H1 (cell line): ENCODE results near the gene ZFAND6. TPM values are rescaled to one million over a fixed set of nuclear protein-coding genes. Genes with fewer than 3 reads are reported as not detected.

Experiments
- ATF3 ChIP-seq: IDR thresholded peaks from 2 replicates; pipeline ENCODE4 v1.6.1; 2011; ENCODE audit warnings: low read depth, mild to moderate bottlenecking, low read length; ENCODE audit not compliant: insufficient read depth
- BRCA1 ChIP-seq: IDR thresholded peaks from 2 replicates; pipeline ENCODE4 v1.6.1; 2012; ENCODE audit warnings: low read depth, low read length, improper control_type of control experiment
- CHD7 ChIP-seq: fragments of 300-600 bp; sonication (generic); IDR thresholded peaks from 2 replicates; pipeline ENCODE4 v1.7.1; 2012; ENCODE audit warnings: low read length, moderate library complexity, mild to moderate bottlenecking, inconsistent platforms; ENCODE audit not compliant: insufficient replicate concordance
- EZH2 ChIP-seq: fragments of 200-600 bp; sonication (generic); IDR thresholded peaks from 2 replicates; pipeline ENCODE4 v1.7.1; 2012; ENCODE audit warnings: low read depth, mild to moderate bottlenecking, moderate library complexity, low read length, inconsistent platforms; ENCODE audit not compliant: severe bottlenecking
- GABPA ChIP-seq: IDR thresholded peaks from 2 replicates; pipeline ENCODE4 v1.6.1; 2011; ENCODE audit warnings: mild to moderate bottlenecking, low read length, moderate library complexity, borderline replicate concordance; ENCODE audit not compliant: insufficient read depth
- KDM4A ChIP-seq: IDR thresholded peaks from one replicate; pipeline ENCODE4 v1.7.1; 2012; ENCODE audit warnings: low read depth, mild to moderate bottlenecking, moderate library complexity, low read length, inconsistent platforms; ENCODE audit not compliant: severe bottlenecking
- RAD21 ChIP-seq, 2 experiments: IDR thresholded peaks in 1 of 2; conservative IDR thresholded peaks in 1 of 2; 2 replicates each; pipeline ENCODE4 v1.6.1; 2011; ENCODE audit warnings: low read depth in 2 of 2, low read length in 2 of 2, improper control_type of control experiment in 1 of 2, inconsistent platforms in 1 of 2, mild to moderate bottlenecking in 1 of 2, moderate library complexity in 1 of 2
- RFX5 ChIP-seq: IDR thresholded peaks from 2 replicates; pipeline ENCODE4 v1.6.1; 2011; ENCODE audit warnings: low read depth, low read length, improper control_type of control experiment, borderline replicate concordance
- RXRA ChIP-seq: IDR thresholded peaks from 2 replicates; pipeline ENCODE4 v1.6.1; 2011; ENCODE audit warnings: low read depth, mild to moderate bottlenecking, low read length, moderate library complexity; ENCODE audit not compliant: insufficient read depth
- TBP ChIP-seq: IDR thresholded peaks from 2 replicates; pipeline ENCODE4 v1.6.1; 2011; ENCODE audit warnings: low read depth, low read length, improper control_type of control experiment
- TEAD4 ChIP-seq: IDR thresholded peaks from 2 replicates; pipeline ENCODE4 v1.6.1; 2012; ENCODE audit warnings: low read depth, low read length, inconsistent platforms, mixed read lengths
- polyA plus RNA-seq, 7 experiments: library from polyadenylated mRNA; depleted of rRNA in 3 of 7; stranded (reverse) in 5 of 7; unstranded in 2 of 7; fragments of >200 nt in 5 of 7; fragments of 200-250 nt in 2 of 7; gene quantifications; 1 replicate in 5 of 7; 2 replicates in 1 of 7; 4 replicates in 1 of 7; pipeline versions ENCODE4 v1.2.1 to v1.2.3, GENCODE V29; 2011 to 2013; ENCODE audit warnings: missing spikeins in 2 of 7, mixed read lengths in 2 of 7
- total RNA-seq: library from RNA; stranded (reverse); fragmentation: NEBNext Ultra II Directional; extraction: Animal tissue kit (Norgen Biotek cat#: 25700); gene quantifications from 2 replicates; pipeline ENCODE4 v1.2.1, GENCODE V29; 2021

Gene ZFAND6
- total and polyA plus RNA-seq, 2 of the 8 experiments (the other 6 are each of a cell fraction or from before 2014, with no cell fraction given): 136 to 237 TPM

- TF ChIP-seq CHD7: no peak
- no peak for TF ChIP-seq RAD21 (IDR thresholded peaks at IDR 0.05 in 1 of 2, conservative IDR thresholded peaks at IDR 0.05 in 1 of 2; ENCODE audit: low read depth in 2 of 2, low read length in 2 of 2)
- TF ChIP-seq KDM4A: no peak
- TF ChIP-seq RXRA: no peak
- no peak for TF ChIP-seq BRCA1
- TF ChIP-seq RFX5: no peak
- TF ChIP-seq EZH2: no peak
- no peak for TF ChIP-seq GABPA
- no peak for TF ChIP-seq ATF3
- TF ChIP-seq TEAD4: no peak
- TF ChIP-seq TBP: no peak
Measured at GRCh38 chr15:80034629-80035028, 24.8 kb upstream of the ZFAND6 start (continued).
